Transverse colon (tissue), 4 donors: ENCODE measurements around the gene PRSS12. TPM values are rescaled to one million over a fixed set of nuclear protein-coding genes. Genes with fewer than 3 reads are reported as not detected.

Experiments used
- DNase-seq: peaks from one replicate; pipeline ENCODE4 v3.0.0-alpha.2; 2019
- H3K27ac ChIP-seq, 4 donors: fragments of 200-600 bp; sonication (generic); 2 replicates each; pipeline ENCODE4 v1.5.1; 2016 to 2018; ENCODE audit warnings: inconsistent platforms in 4 of 4
- H3K27me3 ChIP-seq: fragments of 200-600 bp; sonication (generic); 2 replicates; pipeline ENCODE4 v1.5.1; 2017; ENCODE audit warnings: inconsistent platforms
- H3K36me3 ChIP-seq, 4 donors: fragments of 200-600 bp; sonication (generic); 2 replicates each; pipeline ENCODE4 v1.5.1; 2017 to 2019; ENCODE audit warnings: inconsistent platforms in 4 of 4
- H3K4me1 ChIP-seq, 4 donors: fragments of 200-600 bp; sonication (generic); 2 replicates each; pipeline ENCODE4 v1.5.1; 2017 to 2020; ENCODE audit warnings: inconsistent platforms in 4 of 4
- H3K4me3 ChIP-seq, 4 donors: fragments of 200-600 bp; sonication (generic); 1 replicate in 1 of 4; 2 replicates in 3 of 4; pipeline versions ENCODE4 v1.5.1 to v1.6.1; 2017 to 2019; ENCODE audit warnings: inconsistent platforms in 4 of 4
- H3K9me3 ChIP-seq, 2 donors: fragments of 200-600 bp; sonication (generic); 2 replicates each; pipeline ENCODE4 v1.5.1; 2017 to 2019; ENCODE audit warnings: inconsistent platforms in 2 of 2
- EP300 ChIP-seq: sonication (generic); formaldehyde crosslinking; IDR thresholded peaks from one replicate; pipeline ENCODE4 v1.6.1; 2017; ENCODE audit warnings: antibody characterized with exemption, low read depth
- POLR2A ChIP-seq: fragments of 450-650 bp; IDR thresholded peaks from one replicate; pipeline ENCODE4 v1.6.1; 2016; ENCODE audit warnings: antibody characterized with exemption, mild to moderate bottlenecking, moderate library complexity
- POLR2AphosphoS5 ChIP-seq, 3 donors: sonication (generic); formaldehyde crosslinking; IDR thresholded peaks; one replicate each; pipeline ENCODE4 v1.6.1; 2016; ENCODE audit warnings: antibody characterized with exemption in 3 of 3
- WGBS, 2 donors: methylation state at CpG; one replicate each; pipeline ENCODE4 v1.1.5; 2018; ENCODE audit warnings: low coverage in 1 of 2; 5-methylcytosine and 5-hydroxymethylcytosine counted together
- in situ Hi-C, 4 donors: fragments of 200-750 bp; cut with MboI; loops; one replicate each; pipeline versions ENCODE4 v1.15.0 to v1.15.1; 2017; ENCODE audit warnings: low sequenced_read_pairs in 3 of 4, low pct_ligation_motif_present in 1 of 4, low pct_unique_long_range_greater_than_20kb in 1 of 4
- intact Hi-C: fragments of 100-400 bp; cut with DNase I; formaldehyde crosslinking; loops from one replicate; pipeline ENCODE4 v1.15.1; 2023; ENCODE audit warnings: low total_unique reads
- total RNA-seq, 4 donors: library from RNA; depleted of rRNA; stranded (reverse); fragments of >200 nt; gene quantifications; one replicate each; pipeline ENCODE4 v1.1.0, GENCODE V29; 2016
- TF ChIP-seq, protein P1 (sequence below), 5 experiments: fragments of 200-600 bp in 3 of 5; fragments of 450-650 bp in 2 of 5; sonication (generic) in 3 of 5; IDR thresholded peaks; 1 replicate in 2 of 5; 2 replicates in 3 of 5; pipeline ENCODE4 v1.5.1; 2016 to 2017; ENCODE audit warnings: antibody characterized with exemption in 5 of 5, inconsistent platforms in 3 of 5, mild to moderate bottlenecking in 2 of 5, moderate library complexity in 1 of 5

PRSS12 gene
- total RNA-seq, 4 donors from 2014 or later: 58.0 to 146 (median 84.3) TPM

DNA sequence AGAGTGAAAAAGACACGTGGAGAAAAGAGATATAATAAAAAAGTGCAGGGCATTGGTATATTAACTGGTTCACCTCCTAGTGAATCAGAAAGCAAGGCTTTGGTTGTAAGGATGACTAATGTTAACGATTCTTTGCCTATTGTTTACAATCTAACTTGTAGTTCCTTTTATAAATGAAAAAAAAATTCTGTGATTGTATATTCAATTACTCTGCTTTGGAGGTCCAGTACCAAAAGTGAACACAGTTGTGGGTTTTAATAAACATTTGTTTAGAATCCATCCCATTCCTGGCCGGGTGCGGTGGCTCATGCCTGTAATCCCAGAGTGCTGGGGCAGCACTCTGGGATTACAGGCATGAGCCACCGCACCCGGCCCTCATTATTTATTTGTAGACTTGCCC is 36.9 kb upstream of the PRSS12 start:
- no peak for TF ChIP-seq POLR2A
- no peak for TF ChIP-seq EP300
- no peak for TF ChIP-seq POLR2AphosphoS5 (IDR thresholded peaks at IDR 0.05)
- TF ChIP-seq, protein P1, sequence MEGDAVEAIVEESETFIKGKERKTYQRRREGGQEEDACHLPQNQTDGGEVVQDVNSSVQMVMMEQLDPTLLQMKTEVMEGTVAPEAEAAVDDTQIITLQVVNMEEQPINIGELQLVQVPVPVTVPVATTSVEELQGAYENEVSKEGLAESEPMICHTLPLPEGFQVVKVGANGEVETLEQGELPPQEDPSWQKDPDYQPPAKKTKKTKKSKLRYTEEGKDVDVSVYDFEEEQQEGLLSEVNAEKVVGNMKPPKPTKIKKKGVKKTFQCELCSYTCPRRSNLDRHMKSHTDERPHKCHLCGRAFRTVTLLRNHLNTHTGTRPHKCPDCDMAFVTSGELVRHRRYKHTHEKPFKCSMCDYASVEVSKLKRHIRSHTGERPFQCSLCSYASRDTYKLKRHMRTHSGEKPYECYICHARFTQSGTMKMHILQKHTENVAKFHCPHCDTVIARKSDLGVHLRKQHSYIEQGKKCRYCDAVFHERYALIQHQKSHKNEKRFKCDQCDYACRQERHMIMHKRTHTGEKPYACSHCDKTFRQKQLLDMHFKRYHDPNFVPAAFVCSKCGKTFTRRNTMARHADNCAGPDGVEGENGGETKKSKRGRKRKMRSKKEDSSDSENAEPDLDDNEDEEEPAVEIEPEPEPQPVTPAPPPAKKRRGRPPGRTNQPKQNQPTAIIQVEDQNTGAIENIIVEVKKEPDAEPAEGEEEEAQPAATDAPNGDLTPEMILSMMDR (IDR thresholded peaks at IDR 0.05): no peak
- in situ Hi-C loops (no loop called here), intact Hi-C loops (no loop called here)
- 57 to 66% methylated on average over 6 of the region's 6 CpGs for whole genome bisulfite sequencing, 2 donors
- Histone ChIP-seq H3K27ac (no peak overlapping the region), H3K36me3 (no peaks in the 10 kb centered on the region), H3K4me3 (no peak overlapping the region), H3K4me1 (no peaks in the 10 kb centered on the region), H3K9me3 (peaks cover 0 to 7% of the 10 kb centered on the region in 2 donors), H3K27me3 (no peaks in the 10 kb centered on the region)
- no peak for DNase-seq

DNA sequence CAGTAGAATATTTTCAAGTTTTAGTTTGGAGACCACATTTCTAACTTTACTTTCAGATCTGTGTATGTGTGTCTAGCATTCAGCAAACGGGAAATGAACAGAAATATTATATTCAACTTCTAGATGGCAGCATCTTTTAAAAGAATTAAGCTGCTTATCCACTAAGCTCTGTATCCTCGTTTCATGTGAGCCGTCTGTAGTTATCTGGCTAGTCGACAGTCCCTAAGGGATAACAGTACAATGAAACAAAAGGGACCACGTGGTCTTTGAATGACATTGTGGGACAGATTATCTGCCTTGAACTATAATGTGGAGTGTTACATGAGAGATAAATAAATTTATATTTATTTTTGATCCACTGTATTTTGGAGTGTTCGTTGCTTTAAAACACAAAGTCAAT is 35.8 kb upstream of the PRSS12 start:
- in situ Hi-C loops (no loop called here), intact Hi-C loops (no loop called here)
- TF ChIP-seq, protein P1 (IDR thresholded peaks at IDR 0.05): no peak
- TF ChIP-seq POLR2AphosphoS5 (IDR thresholded peaks at IDR 0.05) (no peak), POLR2A (no peak), EP300 (no peak)
- Histone ChIP-seq H3K9me3 (peaks cover 0 to 7% of the 10 kb centered on the region in 2 donors), H3K4me3 (no peak overlapping the region), H3K4me1 (no peaks in the 10 kb centered on the region), H3K27ac (no peak overlapping the region), H3K36me3 (no peaks in the 10 kb centered on the region), H3K27me3 (no peaks in the 10 kb centered on the region)
- 74 to 78% methylated on average over 5 to 6 of the region's 6 CpGs for WGBS, 2 donors
- DNase-seq: no peak

- intact Hi-C loops: no loop called here
- WGBS, 2 donors: 41 to 51% methylated on average over 3 of the region's 3 CpGs
- no peak overlapping the region for H3K4me3 ChIP-seq
- no peak overlapping the region for H3K27ac ChIP-seq
- peaks cover 0 to 7% of the 10 kb centered on the region in 2 donors for H3K9me3 ChIP-seq
- H3K36me3 ChIP-seq: no peaks in the 10 kb centered on the region
- TF ChIP-seq, protein P1 (IDR thresholded peaks at IDR 0.05): no peak
- TF ChIP-seq EP300: no peak
- TF ChIP-seq POLR2A: no peak
- no peak for TF ChIP-seq POLR2AphosphoS5 (IDR thresholded peaks at IDR 0.05)
- DNase-seq: no peak
- H3K27me3 ChIP-seq: no peaks in the 10 kb centered on the region
- in situ Hi-C loops: no loop called here
- H3K4me1 ChIP-seq: no peaks in the 10 kb centered on the region
Observed at GRCh38 chr4:118381902-118382301, 29.1 kb upstream of the PRSS12 start.

DNA sequence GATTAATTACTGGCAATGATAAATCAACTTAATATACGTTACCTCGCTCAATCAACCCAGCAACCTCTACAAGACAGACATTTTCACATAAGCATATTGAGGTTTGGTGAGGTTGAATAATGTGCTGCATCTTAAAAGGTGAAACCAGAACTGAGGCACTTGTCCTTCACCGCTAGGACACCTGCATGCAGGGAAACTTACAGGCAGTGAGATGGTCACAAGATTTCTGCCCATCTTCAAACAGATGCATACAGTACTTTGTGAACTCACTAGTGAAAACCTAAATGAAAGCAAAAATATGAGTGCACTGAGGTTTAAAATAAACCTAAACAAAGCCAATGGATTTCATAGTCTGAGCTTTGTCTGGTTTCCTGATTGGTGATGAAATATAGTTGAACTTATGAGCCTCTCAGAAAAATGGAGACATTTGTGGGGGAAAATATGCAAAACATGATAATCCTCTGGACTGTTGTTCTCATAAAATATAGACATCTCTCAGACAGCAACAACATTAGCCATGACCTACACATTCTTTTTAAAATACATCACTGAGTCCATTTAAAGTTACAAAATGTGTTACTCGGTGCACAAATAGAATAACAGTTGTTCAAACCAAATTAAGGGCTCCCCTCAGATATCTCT is 20.9 kb upstream of the PRSS12 start:
- Histone ChIP-seq H3K27ac (no peak overlapping the region), H3K27me3 (no peaks in the 10 kb centered on the region), H3K4me1 (no peaks in the 10 kb centered on the region), H3K9me3 (no peaks in the 10 kb centered on the region), H3K4me3 (no peak overlapping the region), H3K36me3 (no peaks in the 10 kb centered on the region)
- 75 to 83% methylated on average over 3 to 4 of the region's 4 CpGs for WGBS, 2 donors
- no peak for TF ChIP-seq POLR2AphosphoS5 (IDR thresholded peaks at IDR 0.05)
- TF ChIP-seq, protein P1 (IDR thresholded peaks at IDR 0.05): no peak
- TF ChIP-seq POLR2A: no peak
- TF ChIP-seq EP300: no peak
- no peak for DNase-seq
- in situ Hi-C loops: no loop called here
- intact Hi-C loops: no loop called here
